HepG2 (cell line): Measurements from ENCODE around the gene GOLGB1. TPM values are rescaled to one million over a fixed set of nuclear protein-coding genes. Genes with fewer than 3 reads are reported as not detected.

Source experiments
- ASH2L ChIP-seq: fragments of 300-600, 200-600 bp; sonication (generic); IDR thresholded peaks from 2 replicates; pipeline ENCODE4 v1.7.0; 2017; ENCODE audit warnings: low read depth, mild to moderate bottlenecking, moderate library complexity, mixed read lengths, low read length; ENCODE audit not compliant: insufficient read length
- HNF4G ChIP-seq, 2 experiments: sonication (generic) in 1 of 2; formaldehyde crosslinking in 1 of 2; IDR thresholded peaks; 2 replicates each; pipeline versions ENCODE4 v1.4.0 to v1.6.1; 2011 to 2020; ENCODE audit warnings: borderline replicate concordance in 2 of 2, low read depth in 2 of 2, mild to moderate bottlenecking in 2 of 2, low read length in 1 of 2, missing genetic modification reagents in 1 of 2, moderate library complexity in 1 of 2
- MIER2 ChIP-seq: IDR thresholded peaks from 2 replicates; pipeline ENCODE4 v1.6.1; 2016; ENCODE audit warnings: missing biosample characterization, missing genetic modification reagents
- NAIF1 ChIP-seq: sonication (generic); formaldehyde crosslinking; IDR thresholded peaks from 2 replicates; pipeline ENCODE4 v1.5.0; 2020; ENCODE audit warnings: mild to moderate bottlenecking, missing genetic modification reagents, borderline replicate concordance
- NFYC ChIP-seq: IDR thresholded peaks from 2 replicates; pipeline ENCODE4 v1.6.1; 2016; ENCODE audit warnings: missing genetic modification reagents, missing compliant biosample characterization
- SALL1 ChIP-seq: sonication (generic); formaldehyde crosslinking; IDR thresholded peaks from 2 replicates; pipeline ENCODE4 v1.8.0; 2022; ENCODE audit warnings: mild to moderate bottlenecking, missing genetic modification reagents
- THYN1 ChIP-seq: sonication (generic); formaldehyde crosslinking; IDR thresholded peaks from 2 replicates; pipeline ENCODE4 v1.8.1; 2023; ENCODE audit warnings: low read depth, mild to moderate bottlenecking, moderate library complexity, missing genetic modification reagents, borderline replicate concordance
- ZNF12 ChIP-seq: sonication (generic); formaldehyde crosslinking; IDR thresholded peaks from 2 replicates; pipeline ENCODE4 v1.5.0; 2020; ENCODE audit warnings: missing genetic modification reagents
- ZNF3 ChIP-seq: IDR thresholded peaks from 2 replicates; pipeline ENCODE4 v1.7.0; 2017; ENCODE audit warnings: inconsistent platforms
- ZNF552 ChIP-seq: sonication (generic); formaldehyde crosslinking; IDR thresholded peaks from 2 replicates; pipeline ENCODE4 v1.9.0; 2022; ENCODE audit warnings: missing genetic modification reagents, mild to moderate bottlenecking, borderline replicate concordance
- ZNF577 ChIP-seq: sonication (generic); formaldehyde crosslinking; IDR thresholded peaks from 2 replicates; pipeline ENCODE4 v1.4.0; 2020; ENCODE audit warnings: mild to moderate bottlenecking, low read depth, missing genetic modification reagents, borderline replicate concordance
- polyA plus RNA-seq, 8 experiments: library from polyadenylated mRNA; depleted of rRNA in 3 of 8; stranded (reverse) in 7 of 8; unstranded in 1 of 8; fragments of >200 nt; fragmentation: Illumina TruSeq in 4 of 8; extraction: Trizol in 4 of 8; gene quantifications; 2 replicates each; pipeline versions ENCODE4 v1.2.1 to v1.2.3, GENCODE V29; 2011 to 2016; ENCODE audit warnings: low read depth in 4 of 8, missing spikeins in 1 of 8, mixed read lengths in 1 of 8; ENCODE audit not compliant: insufficient read depth in 1 of 8
- total RNA-seq, 5 experiments: library from RNA; depleted of rRNA; stranded (reverse); fragments of >200 nt; fragmentation: Illumina TruSeq; extraction: Trizol; gene quantifications; 2 replicates each; pipeline ENCODE4 v1.2.3, GENCODE V29; 2016; ENCODE audit warnings: low read depth in 1 of 5
- TF ChIP-seq, protein P1 (sequence below): sonication (generic); formaldehyde crosslinking; IDR thresholded peaks from 2 replicates; pipeline ENCODE4 v1.5.0; 2020; ENCODE audit warnings: missing genetic modification reagents
- TF ChIP-seq, protein P2 (sequence below): sonication (generic); formaldehyde crosslinking; IDR thresholded peaks from 2 replicates; pipeline ENCODE4 v1.5.1; 2020; ENCODE audit warnings: missing genetic modification reagents, mild to moderate bottlenecking, borderline replicate concordance
- TF ChIP-seq, protein P3 (sequence below): sonication (generic); formaldehyde crosslinking; IDR thresholded peaks from 2 replicates; pipeline ENCODE4 v1.8.1; 2023; ENCODE audit warnings: mild to moderate bottlenecking, moderate library complexity, missing genetic modification reagents
- TF ChIP-seq, protein P4 (sequence below): sonication (generic); formaldehyde crosslinking; IDR thresholded peaks from 2 replicates; pipeline ENCODE4 v1.4.0; 2020; ENCODE audit warnings: low read depth, mild to moderate bottlenecking, missing genetic modification reagents
- TF ChIP-seq, protein P5 (sequence below): sonication (generic); formaldehyde crosslinking; IDR thresholded peaks from 2 replicates; pipeline ENCODE4 v1.4.0; 2020; ENCODE audit warnings: low read depth, missing genetic modification reagents

The GOLGB1 gene
- total and polyA plus RNA-seq, 2 of the 13 experiments (the other 11 are each of a cell fraction or from before 2014, with no cell fraction given): 13.1 to 39.5 TPM

DNA sequence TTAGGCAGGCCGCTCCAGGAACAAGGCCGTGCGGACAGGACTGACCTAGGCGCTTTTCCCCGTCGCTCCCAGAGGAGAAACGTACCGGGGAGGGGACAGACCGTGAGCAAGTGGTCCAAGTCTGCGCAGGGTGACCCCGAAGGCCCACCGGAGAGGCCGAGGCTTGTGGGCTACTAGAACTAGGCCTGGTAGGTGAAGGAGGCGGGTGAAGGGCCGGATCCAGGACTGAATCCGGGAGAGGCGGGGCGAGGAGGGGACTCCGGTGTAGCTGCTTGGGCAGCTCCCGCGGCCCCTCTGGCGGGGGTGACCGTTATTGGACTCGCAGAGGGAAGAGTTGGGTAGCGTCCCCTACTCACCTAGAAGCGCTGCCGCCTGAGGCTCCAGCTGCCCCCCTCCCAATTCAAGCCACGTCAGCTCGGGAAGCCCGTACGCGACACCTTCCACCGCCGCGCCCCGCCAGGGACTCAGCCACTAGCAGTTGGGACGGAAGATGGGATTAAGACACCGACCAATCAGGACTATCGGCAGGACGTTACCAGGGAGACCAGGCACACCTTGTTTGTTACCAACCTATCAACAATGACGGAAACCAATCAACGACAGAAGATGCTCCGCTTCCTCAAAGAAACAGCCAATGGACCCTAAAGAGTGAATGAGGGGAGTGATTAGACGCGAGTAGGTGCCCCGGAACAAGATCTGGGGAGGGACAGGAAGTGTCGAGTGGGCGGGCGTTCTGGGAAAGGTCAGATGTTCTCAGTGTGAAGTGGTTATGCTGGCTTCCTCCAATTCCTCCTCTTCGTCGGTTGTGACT lies at the start of gene GOLGB1 (continued):
- TF ChIP-seq, protein P1, sequence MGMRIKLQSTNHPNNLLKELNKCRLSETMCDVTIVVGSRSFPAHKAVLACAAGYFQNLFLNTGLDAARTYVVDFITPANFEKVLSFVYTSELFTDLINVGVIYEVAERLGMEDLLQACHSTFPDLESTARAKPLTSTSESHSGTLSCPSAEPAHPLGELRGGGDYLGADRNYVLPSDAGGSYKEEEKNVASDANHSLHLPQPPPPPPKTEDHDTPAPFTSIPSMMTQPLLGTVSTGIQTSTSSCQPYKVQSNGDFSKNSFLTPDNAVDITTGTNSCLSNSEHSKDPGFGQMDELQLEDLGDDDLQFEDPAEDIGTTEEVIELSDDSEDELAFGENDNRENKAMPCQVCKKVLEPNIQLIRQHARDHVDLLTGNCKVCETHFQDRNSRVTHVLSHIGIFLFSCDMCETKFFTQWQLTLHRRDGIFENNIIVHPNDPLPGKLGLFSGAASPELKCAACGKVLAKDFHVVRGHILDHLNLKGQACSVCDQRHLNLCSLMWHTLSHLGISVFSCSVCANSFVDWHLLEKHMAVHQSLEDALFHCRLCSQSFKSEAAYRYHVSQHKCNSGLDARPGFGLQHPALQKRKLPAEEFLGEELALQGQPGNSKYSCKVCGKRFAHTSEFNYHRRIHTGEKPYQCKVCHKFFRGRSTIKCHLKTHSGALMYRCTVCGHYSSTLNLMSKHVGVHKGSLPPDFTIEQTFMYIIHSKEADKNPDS (CRISPR knock-in tag): no peak
- no peak for TF ChIP-seq ZNF577 (CRISPR knock-in tag)
- no peak for TF ChIP-seq HNF4G (IDR thresholded peaks at IDR 0.05; ENCODE audit: borderline replicate concordance, low read depth, low read length)
- TF ChIP-seq HNF4G (CRISPR knock-in tag; IDR thresholded peaks at IDR 0.05; ENCODE audit: borderline replicate concordance, low read depth): no peak
- TF ChIP-seq, protein P2, sequence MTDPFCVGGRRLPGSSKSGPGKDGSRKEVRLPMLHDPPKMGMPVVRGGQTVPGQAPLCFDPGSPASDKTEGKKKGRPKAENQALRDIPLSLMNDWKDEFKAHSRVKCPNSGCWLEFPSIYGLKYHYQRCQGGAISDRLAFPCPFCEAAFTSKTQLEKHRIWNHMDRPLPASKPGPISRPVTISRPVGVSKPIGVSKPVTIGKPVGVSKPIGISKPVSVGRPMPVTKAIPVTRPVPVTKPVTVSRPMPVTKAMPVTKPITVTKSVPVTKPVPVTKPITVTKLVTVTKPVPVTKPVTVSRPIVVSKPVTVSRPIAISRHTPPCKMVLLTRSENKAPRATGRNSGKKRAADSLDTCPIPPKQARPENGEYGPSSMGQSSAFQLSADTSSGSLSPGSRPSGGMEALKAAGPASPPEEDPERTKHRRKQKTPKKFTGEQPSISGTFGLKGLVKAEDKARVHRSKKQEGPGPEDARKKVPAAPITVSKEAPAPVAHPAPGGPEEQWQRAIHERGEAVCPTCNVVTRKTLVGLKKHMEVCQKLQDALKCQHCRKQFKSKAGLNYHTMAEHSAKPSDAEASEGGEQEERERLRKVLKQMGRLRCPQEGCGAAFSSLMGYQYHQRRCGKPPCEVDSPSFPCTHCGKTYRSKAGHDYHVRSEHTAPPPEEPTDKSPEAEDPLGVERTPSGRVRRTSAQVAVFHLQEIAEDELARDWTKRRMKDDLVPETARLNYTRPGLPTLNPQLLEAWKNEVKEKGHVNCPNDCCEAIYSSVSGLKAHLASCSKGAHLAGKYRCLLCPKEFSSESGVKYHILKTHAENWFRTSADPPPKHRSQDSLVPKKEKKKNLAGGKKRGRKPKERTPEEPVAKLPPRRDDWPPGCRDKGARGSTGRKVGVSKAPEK (CRISPR knock-in tag): no peak
- TF ChIP-seq, protein P3, sequence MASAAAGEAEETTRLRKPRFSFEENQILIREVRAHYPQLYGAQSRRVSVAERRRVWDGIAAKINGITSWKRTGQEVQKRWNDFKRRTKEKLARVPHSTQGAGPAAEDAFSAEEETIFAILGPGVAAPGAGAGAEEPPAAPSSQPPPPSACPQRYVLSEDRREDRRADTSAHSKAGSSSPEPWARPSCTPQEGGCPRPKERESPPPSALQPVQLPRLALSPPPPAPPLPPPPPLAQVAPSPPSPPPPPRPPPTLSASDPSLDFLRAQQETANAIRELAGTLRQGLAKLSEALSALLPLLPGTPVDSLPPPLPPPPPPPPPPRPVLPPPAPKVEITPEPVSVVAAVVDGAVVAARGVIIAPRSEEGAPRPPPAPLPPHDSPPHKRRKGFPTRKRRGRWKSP (CRISPR knock-in tag): 0 out of 2 replicates have a peak, but pooled peaks have one; percentile 22
- TF ChIP-seq, protein P4, sequence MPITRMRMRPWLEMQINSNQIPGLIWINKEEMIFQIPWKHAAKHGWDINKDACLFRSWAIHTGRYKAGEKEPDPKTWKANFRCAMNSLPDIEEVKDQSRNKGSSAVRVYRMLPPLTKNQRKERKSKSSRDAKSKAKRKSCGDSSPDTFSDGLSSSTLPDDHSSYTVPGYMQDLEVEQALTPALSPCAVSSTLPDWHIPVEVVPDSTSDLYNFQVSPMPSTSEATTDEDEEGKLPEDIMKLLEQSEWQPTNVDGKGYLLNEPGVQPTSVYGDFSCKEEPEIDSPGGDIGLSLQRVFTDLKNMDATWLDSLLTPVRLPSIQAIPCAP (CRISPR knock-in tag): no peak
- TF ChIP-seq THYN1 (CRISPR knock-in tag): no peak
- peak; percentile 79 for TF ChIP-seq SALL1 (CRISPR knock-in tag)
- no peak for TF ChIP-seq ZNF552 (CRISPR knock-in tag)
- TF ChIP-seq, protein P5, sequence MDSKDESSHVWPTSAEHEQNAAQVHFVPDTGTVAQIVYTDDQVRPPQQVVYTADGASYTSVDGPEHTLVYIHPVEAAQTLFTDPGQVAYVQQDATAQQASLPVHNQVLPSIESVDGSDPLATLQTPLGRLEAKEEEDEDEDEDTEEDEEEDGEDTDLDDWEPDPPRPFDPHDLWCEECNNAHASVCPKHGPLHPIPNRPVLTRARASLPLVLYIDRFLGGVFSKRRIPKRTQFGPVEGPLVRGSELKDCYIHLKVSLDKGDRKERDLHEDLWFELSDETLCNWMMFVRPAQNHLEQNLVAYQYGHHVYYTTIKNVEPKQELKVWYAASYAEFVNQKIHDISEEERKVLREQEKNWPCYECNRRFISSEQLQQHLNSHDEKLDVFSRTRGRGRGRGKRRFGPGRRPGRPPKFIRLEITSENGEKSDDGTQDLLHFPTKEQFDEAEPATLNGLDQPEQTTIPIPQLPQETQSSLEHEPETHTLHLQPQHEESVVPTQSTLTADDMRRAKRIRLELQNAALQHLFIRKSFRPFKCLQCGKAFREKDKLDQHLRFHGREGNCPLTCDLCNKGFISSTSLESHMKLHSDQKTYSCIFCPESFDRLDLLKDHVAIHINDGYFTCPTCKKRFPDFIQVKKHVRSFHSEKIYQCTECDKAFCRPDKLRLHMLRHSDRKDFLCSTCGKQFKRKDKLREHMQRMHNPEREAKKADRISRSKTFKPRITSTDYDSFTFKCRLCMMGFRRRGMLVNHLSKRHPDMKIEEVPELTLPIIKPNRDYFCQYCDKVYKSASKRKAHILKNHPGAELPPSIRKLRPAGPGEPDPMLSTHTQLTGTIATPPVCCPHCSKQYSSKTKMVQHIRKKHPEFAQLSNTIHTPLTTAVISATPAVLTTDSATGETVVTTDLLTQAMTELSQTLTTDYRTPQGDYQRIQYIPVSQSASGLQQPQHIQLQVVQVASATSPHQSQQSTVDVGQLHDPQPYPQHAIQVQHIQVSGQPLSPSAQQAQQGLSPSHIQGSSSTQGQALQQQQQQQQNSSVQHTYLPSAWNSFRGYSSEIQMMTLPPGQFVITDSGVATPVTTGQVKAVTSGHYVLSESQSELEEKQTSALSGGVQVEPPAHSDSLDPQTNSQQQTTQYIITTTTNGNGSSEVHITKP (CRISPR knock-in tag): 0 out of 2 replicates have a peak, but pooled peaks have one; percentile 23
- TF ChIP-seq NFYC (CRISPR knock-in tag): peak; percentile 94
- TF ChIP-seq ASH2L: peak; percentile 94
- no peak for TF ChIP-seq ZNF12 (CRISPR knock-in tag)
- TF ChIP-seq MIER2 (CRISPR knock-in tag): no peak; the same call in 1 of the 2 replicates
- TF ChIP-seq NAIF1 (CRISPR knock-in tag): no peak
- TF ChIP-seq ZNF3 (CRISPR knock-in tag): no peak
